Endothelial cell of umbilical vein (primary cell): Measurements from ENCODE around the gene KIAA1755. TPM values are rescaled to one million over a fixed set of nuclear protein-coding genes. Genes with fewer than 3 reads are reported as not detected.
A peak's percentile ranks its signal among the peaks of the same experiment; 100 is the strongest.

Source experiments
- BruUV-seq: library from RNA; stranded (reverse); fragments of 400-500 nt; replicated peaks from 2 replicates; lab custom pipeline; 2021; lab: Mats Ljungman, UMichigan
- CTCF ChIA-PET: fragments of 300-600, 350-600 bp; sonication (Branson Sonifier 250); formaldehyde crosslinking; loops from one replicate; lab custom pipeline; 2021; ENCODE audit warnings: antibody characterized with exemption, inconsistent platforms; lab: Charles Lee
- POLR2A ChIA-PET: fragments of 300-600, 350-600 bp; sonication (Branson Sonifier 250); formaldehyde crosslinking; loops from one replicate; lab custom pipeline; 2021; ENCODE audit warnings: antibody characterized with exemption, inconsistent platforms; lab: Charles Lee
- DNase-seq: peaks from one replicate; pipeline ENCODE4 v3.0.0-alpha.2; 2011; ENCODE audit warnings: low read depth, low spot score
- FAIRE-seq: peaks from 2 replicates; lab custom pipeline; 2011; peaks lifted over from hg19 to GRCh38; lab: Jason Lieb, UNC
- H2AFZ ChIP-seq: 2 replicates; pipeline ENCODE4 v1.6.0; 2012; ENCODE audit warnings: low read depth, low read length, control low read depth, inconsistent platforms
- H3K27ac ChIP-seq: 2 replicates; pipeline ENCODE4 v1.5.1; 2011; ENCODE audit warnings: low read depth, mild to moderate bottlenecking, control low read depth, low read length, moderate library complexity; ENCODE audit not compliant: insufficient read depth
- H3K27me3 ChIP-seq, 2 experiments: 2 replicates each; pipeline versions ENCODE4 v1.6.0 to v1.6.1; 2011; ENCODE audit warnings: low read length in 2 of 2, mixed read lengths in 1 of 2; ENCODE audit not compliant: control insufficient read depth in 2 of 2, insufficient read depth in 2 of 2
- H3K36me3 ChIP-seq, 2 experiments: 2 replicates in 1 of 2; 3 replicates in 1 of 2; pipeline ENCODE4 v1.5.1; 2011; ENCODE audit warnings: low read length in 2 of 2, mild to moderate bottlenecking in 1 of 2, moderate library complexity in 1 of 2; ENCODE audit not compliant: control insufficient read depth in 2 of 2, insufficient read depth in 2 of 2; ENCODE audit errors: extremely low read depth in 1 of 2
- H3K4me1 ChIP-seq: 3 replicates; pipeline ENCODE4 v1.5.1; 2011; ENCODE audit warnings: mild to moderate bottlenecking, low read length; ENCODE audit not compliant: control insufficient read depth, insufficient read depth; ENCODE audit errors: extremely low read depth
- H3K4me2 ChIP-seq: 2 replicates; pipeline ENCODE4 v1.6.1; 2011; ENCODE audit warnings: low read length, control low read depth, mixed read lengths; ENCODE audit not compliant: insufficient read depth
- H3K4me3 ChIP-seq, 3 experiments: fragments of 200-600 bp in 1 of 3; sonication (generic), shearing (Covaris generic) in 1 of 3; replicated peaks in 1 of 3; 2 replicates each; pipeline ENCODE4 v1.5.1; 2011 to 2016; ENCODE audit warnings: control low read depth in 3 of 3, low read length in 3 of 3, mild to moderate bottlenecking in 2 of 3, inconsistent platforms in 1 of 3, low read depth in 1 of 3, moderate library complexity in 1 of 3; ENCODE audit not compliant: insufficient read depth in 1 of 3
- H3K79me2 ChIP-seq: 2 replicates; pipeline ENCODE4 v1.6.0; 2012; ENCODE audit warnings: low read length, inconsistent platforms; ENCODE audit not compliant: control insufficient read depth, insufficient read depth
- H3K9ac ChIP-seq: replicated peaks from 2 replicates; pipeline ENCODE3; 2011; ENCODE audit warnings: low read length, control low read depth; ENCODE audit not compliant: insufficient read depth; ENCODE audit errors: extremely low read depth
- H3K9me1 ChIP-seq: replicated peaks from 3 replicates; pipeline ENCODE4 v1.6.0; 2011; ENCODE audit warnings: mild to moderate bottlenecking, low read length; ENCODE audit not compliant: control insufficient read depth, insufficient read depth; ENCODE audit errors: extremely low read depth
- H3K9me3 ChIP-seq: replicated peaks from 2 replicates; pipeline ENCODE4 v1.5.1; 2012; ENCODE audit warnings: low read length, inconsistent platforms; ENCODE audit not compliant: control insufficient read depth, insufficient read depth
- H4K20me1 ChIP-seq: replicated peaks from 2 replicates; pipeline ENCODE3; 2011; ENCODE audit warnings: mild to moderate bottlenecking, low read length; ENCODE audit not compliant: control insufficient read depth, insufficient read depth; ENCODE audit errors: extremely low read depth
- GATA2 ChIP-seq: IDR thresholded peaks from 2 replicates; pipeline ENCODE4 v1.7.0; 2011; ENCODE audit warnings: low read depth, mild to moderate bottlenecking, moderate library complexity, mixed read lengths, low read length; ENCODE audit not compliant: insufficient read length, insufficient read depth
- POLR2AphosphoS5 ChIP-seq: IDR thresholded peaks from 2 replicates; pipeline ENCODE4 v1.6.1; 2012; ENCODE audit warnings: low read depth, mild to moderate bottlenecking, control low read depth, low read length, moderate library complexity; ENCODE audit not compliant: insufficient read depth
- dilution Hi-C: fragments of 300-500 bp; cut with MboI; formaldehyde crosslinking; loops from one replicate; pipeline ENCODE4 v1.15.0; 2019; ENCODE audit warnings: low sequenced_read_pairs; ENCODE audit not compliant: extremely low pct_ligation_motif_present
- intact Hi-C: fragments of 100-400 bp; cut with micrococcal nuclease; formaldehyde crosslinking; loops from one replicate; pipeline ENCODE4 v1.10.0; 2022
- polyA plus RNA-seq, 4 experiments: library from polyadenylated mRNA; depleted of rRNA in 3 of 4; stranded (reverse) in 3 of 4; unstranded in 1 of 4; fragments of >200 nt; gene quantifications; 2 replicates each; pipeline versions ENCODE4 v1.2.1 to v1.2.3, GENCODE V29; 2011 to 2012; ENCODE audit warnings: missing spikeins in 1 of 4
- total RNA-seq: library from RNA; stranded (reverse); gene quantifications from 2 replicates; pipeline ENCODE4 v1.2.3, GENCODE V29; 2021
- TF ChIP-seq, protein P1 (sequence below), 2 donors: IDR thresholded peaks; 1 replicate in 1 of 2; 2 replicates in 1 of 2; pipeline ENCODE4 v1.5.1; 2011; ENCODE audit warnings: low read length in 2 of 2, mild to moderate bottlenecking in 2 of 2, moderate library complexity in 2 of 2, control low read depth in 1 of 2, inconsistent platforms in 1 of 2, low read depth in 1 of 2; ENCODE audit not compliant: insufficient read depth in 1 of 2; ENCODE audit errors: extremely low read depth in 1 of 2

Gene KIAA1755
- total and polyA plus RNA-seq, 2 donors (not counting 3 experiments of a cell fraction or from before 2014, with no cell fraction given): 0.36 to 0.51 TPM

DNA sequence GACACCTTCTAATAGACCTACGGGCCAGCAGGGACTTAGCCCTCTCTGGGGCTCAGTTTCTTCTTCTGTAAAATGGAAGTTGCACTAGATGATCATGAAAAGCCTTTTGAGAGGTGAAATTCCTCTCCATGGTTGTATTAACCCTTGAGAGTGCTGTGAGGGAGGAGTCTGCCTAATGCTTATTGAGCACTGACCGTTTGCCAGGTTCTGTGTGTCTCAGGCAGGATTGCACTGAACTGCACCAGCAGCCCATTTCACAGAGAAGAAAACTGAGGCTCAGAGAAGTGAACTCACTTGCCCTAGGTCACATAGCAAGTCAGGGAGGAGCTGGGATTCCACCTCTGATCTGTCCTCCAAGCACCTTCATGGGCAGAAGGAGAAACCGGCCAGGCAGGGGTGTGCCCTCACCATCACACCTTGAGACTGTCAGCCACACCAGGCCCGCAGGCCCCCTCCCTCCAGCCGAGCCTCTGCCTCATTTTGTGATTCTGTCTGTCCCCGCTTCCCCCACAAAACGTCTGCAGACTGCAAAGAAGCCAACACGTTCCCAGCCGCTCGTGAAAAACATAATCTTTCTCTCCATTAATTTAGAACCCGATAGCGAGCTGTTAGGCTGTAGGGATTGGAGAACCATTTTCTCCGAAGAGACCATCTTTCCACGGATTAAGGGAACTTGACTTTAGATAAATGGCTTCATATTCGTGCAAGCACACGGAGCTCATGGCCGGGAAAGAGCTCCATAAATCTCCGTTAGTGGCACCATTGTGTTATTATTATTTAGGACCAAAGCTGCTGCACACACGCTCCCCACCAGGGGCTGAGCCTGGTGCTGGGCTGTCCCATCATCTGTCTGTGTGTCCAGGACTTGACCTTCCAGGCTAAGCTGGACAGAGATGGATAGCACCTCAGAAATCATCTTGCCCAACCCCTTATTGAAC lies 46.0 kb downstream of the KIAA1755 start:
- FAIRE-seq: no peak
- Histone ChIP-seq H3K4me1 (peaks cover 10% of the 10 kb centered on the region), H3K36me3 (no peaks in the 10 kb centered on the region), H3K4me2 (no peak overlapping the region), H3K79me2 (no peaks in the 10 kb centered on the region), H3K4me3 (no peak overlapping the region), H3K27me3 (no peaks in the 10 kb centered on the region), H3K27ac (no peak overlapping the region), H2AFZ (no peak overlapping the region), H4K20me1 (no peaks in the 10 kb centered on the region), H3K9me3 (no peaks in the 10 kb centered on the region), H3K9me1 (no peaks in the 10 kb centered on the region), H3K9ac (no peak overlapping the region)
- POLR2A ChIA-PET: no interaction called here
- intact Hi-C loops (no loop called here), dilution Hi-C loops (no loop called here)
- no TSS peak for BruUV-seq
- DNase-seq: no peak
- TF ChIP-seq, protein P1, sequence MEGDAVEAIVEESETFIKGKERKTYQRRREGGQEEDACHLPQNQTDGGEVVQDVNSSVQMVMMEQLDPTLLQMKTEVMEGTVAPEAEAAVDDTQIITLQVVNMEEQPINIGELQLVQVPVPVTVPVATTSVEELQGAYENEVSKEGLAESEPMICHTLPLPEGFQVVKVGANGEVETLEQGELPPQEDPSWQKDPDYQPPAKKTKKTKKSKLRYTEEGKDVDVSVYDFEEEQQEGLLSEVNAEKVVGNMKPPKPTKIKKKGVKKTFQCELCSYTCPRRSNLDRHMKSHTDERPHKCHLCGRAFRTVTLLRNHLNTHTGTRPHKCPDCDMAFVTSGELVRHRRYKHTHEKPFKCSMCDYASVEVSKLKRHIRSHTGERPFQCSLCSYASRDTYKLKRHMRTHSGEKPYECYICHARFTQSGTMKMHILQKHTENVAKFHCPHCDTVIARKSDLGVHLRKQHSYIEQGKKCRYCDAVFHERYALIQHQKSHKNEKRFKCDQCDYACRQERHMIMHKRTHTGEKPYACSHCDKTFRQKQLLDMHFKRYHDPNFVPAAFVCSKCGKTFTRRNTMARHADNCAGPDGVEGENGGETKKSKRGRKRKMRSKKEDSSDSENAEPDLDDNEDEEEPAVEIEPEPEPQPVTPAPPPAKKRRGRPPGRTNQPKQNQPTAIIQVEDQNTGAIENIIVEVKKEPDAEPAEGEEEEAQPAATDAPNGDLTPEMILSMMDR (IDR thresholded peaks at IDR 0.05; ENCODE audit: extremely low read depth in 1 of 2, insufficient read depth in 1 of 2, low read depth in 1 of 2, low read length in 2 of 2): peak; percentile 17 to 19
- no peak for TF ChIP-seq POLR2AphosphoS5
- CTCF ChIA-PET: interaction anchor here (0.8 to 9.5 kb wide), 10 partner anchors 13 to 216 kb away, joined by 3 to 156 read pairs (median 6); no protein-coding TSS in a partner anchor

DNA sequence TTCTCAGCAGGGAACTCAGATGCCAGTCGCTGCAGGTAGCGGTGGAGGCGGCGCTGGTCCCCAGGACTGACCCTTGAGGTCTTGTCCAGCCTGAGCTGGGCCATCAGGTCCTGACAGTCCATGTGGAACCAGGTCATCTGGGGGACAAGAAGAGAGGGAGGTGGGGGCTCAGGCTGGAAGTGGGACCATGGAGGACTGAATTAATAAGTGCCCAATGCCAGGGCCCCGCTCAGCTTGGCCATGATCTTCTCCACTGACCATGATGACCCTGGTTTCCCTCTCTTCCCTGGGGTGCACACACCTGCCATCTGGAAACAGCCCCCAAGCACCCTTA lies 47.0 kb downstream of the KIAA1755 start:
- no peaks in the 10 kb centered on the region for H3K79me2 ChIP-seq
- no peaks in the 10 kb centered on the region for H3K9me3 ChIP-seq
- H2AFZ ChIP-seq: no peak overlapping the region
- H3K4me2 ChIP-seq: no peak overlapping the region
- no peaks in the 10 kb centered on the region for H3K9me1 ChIP-seq
- dilution Hi-C loops: no loop called here
- FAIRE-seq: no peak
- no peak overlapping the region for H3K27ac ChIP-seq
- H3K9ac ChIP-seq: no peak overlapping the region
- no peak for TF ChIP-seq GATA2
- intact Hi-C loops: no loop called here
- no peak for DNase-seq
- no TSS peak for BruUV-seq
- no peaks in the 10 kb centered on the region for H4K20me1 ChIP-seq
- no peaks in the 10 kb centered on the region for H3K36me3 ChIP-seq
- ChIA-PET CTCF (interaction anchor here (1.0 to 9.5 kb wide), 5 partner anchors 12 to 649 kb away, joined by 3 to 156 read pairs (median 4); no protein-coding TSS in a partner anchor), POLR2A (no interaction called here)
- H3K4me1 ChIP-seq: peaks cover 10% of the 10 kb centered on the region
- H3K27me3 ChIP-seq: no peaks in the 10 kb centered on the region
- no peak overlapping the region for H3K4me3 ChIP-seq
